Ovary (tissue), 7 donors: ENCODE measurements around the gene LOC128125822.

Experiments used
- DNase-seq, 5 donors: peaks; one replicate each; pipeline ENCODE4 v3.0.0-alpha.2; 2019 to 2020
- H3K27ac ChIP-seq, 2 donors: fragments of 200-600 bp; one replicate each; pipeline versions ENCODE4 v1.5.1 to v1.8.0; 2019 to 2022
- H3K27me3 ChIP-seq: fragments of 200-600 bp; one replicate; pipeline ENCODE4 v1.8.0; 2022
- H3K36me3 ChIP-seq: fragments of 200-600 bp; sonication (generic); one replicate; pipeline ENCODE4 v1.5.1; 2019
- H3K4me1 ChIP-seq: one replicate; pipeline ENCODE4 v1.8.1; 2013; ENCODE audit warnings: mild to moderate bottlenecking, moderate library complexity; ENCODE audit not compliant: insufficient read depth
- H3K4me3 ChIP-seq: fragments of 200-600 bp; sonication (generic); one replicate; pipeline ENCODE4 v1.5.1; 2017
- H3K9me3 ChIP-seq, 2 donors: fragments of 200-600 bp in 1 of 2; sonication (generic) in 1 of 2; one replicate each; pipeline versions ENCODE4 v1.5.1 to v1.8.1; 2013 to 2019; ENCODE audit warnings: mild to moderate bottlenecking in 1 of 2, moderate library complexity in 1 of 2
- CTCF ChIP-seq, 3 donors: fragments of 450-650 bp in 2 of 3; fragments of 200-600 bp in 1 of 3; IDR thresholded peaks; one replicate each; pipeline versions ENCODE4 v1.5.1 to v1.8.0; 2016 to 2022; ENCODE audit warnings: antibody characterized with exemption in 3 of 3, mild to moderate bottlenecking in 1 of 3
- EP300 ChIP-seq: sonication (generic); formaldehyde crosslinking; IDR thresholded peaks from one replicate; pipeline ENCODE4 v1.6.1; 2017; ENCODE audit warnings: antibody characterized with exemption
- POLR2A ChIP-seq: fragments of 450-650 bp; IDR thresholded peaks from one replicate; pipeline ENCODE4 v1.6.1; 2017; ENCODE audit warnings: antibody characterized with exemption, mild to moderate bottlenecking, moderate library complexity
- WGBS, 3 donors: extraction: QIAGEN DNeasy Blood & Tissue Kit in 1 of 3; methylation state at CpG; one replicate each; pipeline versions ENCODE4 v1.1.5 to v1.1.7; 2013 to 2017; 5-methylcytosine and 5-hydroxymethylcytosine counted together
- intact Hi-C, 4 donors: fragments of 100-400 bp; cut with DNase I; formaldehyde crosslinking; loops; one replicate each; pipeline versions ENCODE4 v1.11.0 to v1.15.1; 2022 to 2023
- donor health status: DM: no; HTN: no; CAD: no; lungs with moderate emphysema.
- donor health status: DM: no; HTN: no; CAD: no.
- donor health status: Bipolar disorder and iron deficiency.
- donor health status: DM: no; HTN: no; CAD: no.
- donor health status: DM: yes; HTN: yes; CAD: no.

Gene LOC128125822

DNA sequence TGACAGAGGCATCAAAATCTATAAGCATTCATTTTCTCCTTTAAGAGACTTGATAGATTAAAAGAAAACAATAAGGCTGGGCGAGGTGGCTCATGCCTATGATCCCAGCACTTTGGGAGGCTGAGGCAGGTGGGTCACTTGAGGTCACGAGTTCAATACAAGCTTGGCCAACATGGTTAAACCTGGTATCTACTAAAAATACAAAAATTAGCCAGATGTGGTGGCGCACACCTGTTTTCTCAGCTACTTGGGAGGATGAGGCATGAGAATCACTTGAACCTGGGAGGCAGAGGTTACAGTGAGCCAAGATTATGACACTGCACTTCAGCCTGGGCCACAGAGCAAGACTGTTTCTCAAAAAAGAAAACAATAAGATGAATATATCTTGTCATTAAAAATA lies 39.3 kb upstream of the LOC128125822 start:
- WGBS, 3 donors, result 89 to 94% (median 91%) methylated on average over 3 of the region's 3 CpGs

DNA sequence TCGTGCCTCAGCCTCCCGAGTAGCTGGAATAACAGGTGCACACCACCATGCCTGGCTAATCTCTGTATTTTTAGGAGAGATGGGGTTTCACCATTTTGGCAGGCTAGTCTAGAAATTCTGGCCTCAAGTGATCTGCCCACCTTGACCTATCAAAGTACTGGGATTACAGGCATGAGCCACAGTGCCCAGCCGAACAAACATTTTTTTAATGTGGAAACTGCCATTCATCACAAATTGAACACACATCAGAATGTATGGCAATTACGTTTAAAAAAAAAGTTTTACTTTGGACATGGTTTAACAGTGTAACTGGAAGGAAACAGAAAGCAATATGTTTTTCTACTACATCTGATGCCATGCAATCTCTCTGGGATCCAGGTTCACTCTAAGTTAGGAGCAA lies 38.3 kb upstream of the LOC128125822 start:
- no peaks in the 10 kb centered on the region for H3K36me3 ChIP-seq
- H3K4me3 ChIP-seq, result no peak overlapping the region
- H3K27ac ChIP-seq, result no peak overlapping the region
- no peak for TF ChIP-seq CTCF (IDR thresholded peaks at IDR 0.05)
- TF ChIP-seq EP300, result no peak
- TF ChIP-seq POLR2A, result no peak
- intact Hi-C loops, result no loop called here
- no peaks in the 10 kb centered on the region for H3K27me3 ChIP-seq
- no peaks in the 10 kb centered on the region for H3K9me3 ChIP-seq
- no peaks in the 10 kb centered on the region for H3K4me1 ChIP-seq
- 88 to 92% (median 90%) methylated on average over 4 of the region's 4 CpGs for WGBS, 3 donors
- no peak for DNase-seq

More for the DNA sequence above, 39.3 kb upstream of the LOC128125822 start:
- DNase-seq, result no peak
- Histone ChIP-seq H3K9me3 (no peaks in the 10 kb centered on the region), H3K4me3 (no peak overlapping the region), H3K36me3 (no peaks in the 10 kb centered on the region), H3K27ac (no peak overlapping the region), H3K4me1 (no peaks in the 10 kb centered on the region), H3K27me3 (no peaks in the 10 kb centered on the region)
- intact Hi-C loops, result no loop called here
- TF ChIP-seq EP300 (no peak), POLR2A (no peak), CTCF (IDR thresholded peaks at IDR 0.05) (no peak)

GRCh38 chr6:63537201-63537958 lies 34.9 kb upstream of the LOC128125822 start:
- no peaks in the 10 kb centered on the region for H3K27me3 ChIP-seq
- intact Hi-C loops, result no loop called here
- no peak for TF ChIP-seq CTCF (IDR thresholded peaks at IDR 0.05)
- no peak for TF ChIP-seq POLR2A
- no peak for TF ChIP-seq EP300
- DNase-seq, result no peak
- no peak overlapping the region for H3K4me3 ChIP-seq
- no peaks in the 10 kb centered on the region for H3K36me3 ChIP-seq
- no peaks in the 10 kb centered on the region for H3K4me1 ChIP-seq
- no peaks in the 10 kb centered on the region for H3K9me3 ChIP-seq
- H3K27ac ChIP-seq, result no peak overlapping the region
- 61 to 65% (median 63%) methylated on average over 9 of the region's 9 CpGs for WGBS, 3 donors

- TF ChIP-seq POLR2A (no peak), EP300 (no peak), CTCF (IDR thresholded peaks at IDR 0.05) (no peak)
- no peaks in the 10 kb centered on the region for H3K9me3 ChIP-seq
- no peak overlapping the region for H3K4me3 ChIP-seq
Observed at GRCh38 chr6:63537959-63538300, 34.4 kb upstream of the LOC128125822 start.

More at GRCh38 chr6:63537959-63538300, 34.4 kb upstream of the LOC128125822 start:
- intact Hi-C loops, result no loop called here
- no peak for DNase-seq
- H3K27me3 ChIP-seq, result no peaks in the 10 kb centered on the region
- no peak overlapping the region for H3K27ac ChIP-seq
- H3K4me1 ChIP-seq, result no peaks in the 10 kb centered on the region
- no peaks in the 10 kb centered on the region for H3K36me3 ChIP-seq
